Activated naive CD8-positive, alpha-beta T cell (primary cell): ENCODE data around the gene DEXI.

Experiments used
- H3K27ac Mint-ChIP-seq: one replicate; pipeline ENCODE4 v1.8.0; 2021; ENCODE audit warnings: mixed read lengths
- H3K27me3 Mint-ChIP-seq: one replicate; pipeline ENCODE4 v1.8.0; 2021; ENCODE audit warnings: mixed read lengths
- H3K36me3 Mint-ChIP-seq: one replicate; pipeline ENCODE4 v1.8.0; 2021; ENCODE audit warnings: mixed read lengths
- H3K4me1 Mint-ChIP-seq: one replicate; pipeline ENCODE4 v1.8.0; 2021; ENCODE audit warnings: low read depth, mixed read lengths
- H3K4me3 Mint-ChIP-seq: one replicate; pipeline ENCODE4 v1.8.0; 2021; ENCODE audit warnings: mild to moderate bottlenecking, mixed read lengths
- H3K9me3 Mint-ChIP-seq: one replicate; pipeline ENCODE4 v1.8.0; 2021; ENCODE audit warnings: low read depth, mixed read lengths

The DEXI gene

GRCh38 chr16:10918294-10919002 lies 23.8 kb downstream of the DEXI start:
- peaks cover 2% of the 10 kb centered on the region for H3K36me3 Mint-ChIP-seq
- H3K27ac Mint-ChIP-seq, result no peak overlapping the region
- peaks cover 7% of the 10 kb centered on the region for H3K4me1 Mint-ChIP-seq
- no peak overlapping the region for H3K4me3 Mint-ChIP-seq
- H3K27me3 Mint-ChIP-seq, result no peaks in the 10 kb centered on the region
- no peaks in the 10 kb centered on the region for H3K9me3 Mint-ChIP-seq

GRCh38 chr16:10916534-10916933 lies 25.7 kb downstream of the DEXI start:
- H3K36me3 Mint-ChIP-seq, result peaks cover 2% of the 10 kb centered on the region
- no peak overlapping the region for H3K4me3 Mint-ChIP-seq
- no peaks in the 10 kb centered on the region for H3K9me3 Mint-ChIP-seq
- peaks cover 7% of the 10 kb centered on the region for H3K4me1 Mint-ChIP-seq
- H3K27me3 Mint-ChIP-seq, result no peaks in the 10 kb centered on the region
- peak overlapping the region; percentile 7 for H3K27ac Mint-ChIP-seq

GRCh38 chr16:10911267-10911666 lies 31.0 kb downstream of the DEXI start:
- no peaks in the 10 kb centered on the region for H3K36me3 Mint-ChIP-seq
- H3K27me3 Mint-ChIP-seq, result no peaks in the 10 kb centered on the region
- H3K4me3 Mint-ChIP-seq, result no peak overlapping the region
- peaks cover 5% of the 10 kb centered on the region for H3K4me1 Mint-ChIP-seq
- H3K9me3 Mint-ChIP-seq, result no peaks in the 10 kb centered on the region
- no peak overlapping the region for H3K27ac Mint-ChIP-seq

- H3K36me3 Mint-ChIP-seq, result no peaks in the 10 kb centered on the region
- H3K27me3 Mint-ChIP-seq, result no peaks in the 10 kb centered on the region
- H3K4me3 Mint-ChIP-seq, result no peak overlapping the region
- H3K4me1 Mint-ChIP-seq, result no peaks in the 10 kb centered on the region
- no peaks in the 10 kb centered on the region for H3K9me3 Mint-ChIP-seq
- no peak overlapping the region for H3K27ac Mint-ChIP-seq
Observed at GRCh38 chr16:10907757-10908045, 34.6 kb downstream of the DEXI start.

GRCh38 chr16:10906914-10907756 lies 35.1 kb downstream of the DEXI start:
- Mint-ChIP-seq H3K4me3 (no peak overlapping the region), H3K27me3 (no peaks in the 10 kb centered on the region), H3K27ac (no peak overlapping the region), H3K36me3 (no peaks in the 10 kb centered on the region), H3K4me1 (no peaks in the 10 kb centered on the region), H3K9me3 (no peaks in the 10 kb centered on the region)

- Mint-ChIP-seq H3K27me3 (no peaks in the 10 kb centered on the region), H3K4me3 (no peak overlapping the region), H3K4me1 (no peaks in the 10 kb centered on the region), H3K36me3 (no peaks in the 10 kb centered on the region), H3K9me3 (no peaks in the 10 kb centered on the region), H3K27ac (no peak overlapping the region)
Observed at GRCh38 chr16:10906482-10906881, 35.8 kb downstream of the DEXI start.

GRCh38 chr16:10902999-10903398 lies 39.3 kb downstream of the DEXI start:
- Mint-ChIP-seq H3K4me1 (no peaks in the 10 kb centered on the region), H3K27ac (no peak overlapping the region), H3K4me3 (no peak overlapping the region), H3K36me3 (no peaks in the 10 kb centered on the region), H3K27me3 (peaks cover 2% of the 10 kb centered on the region), H3K9me3 (no peaks in the 10 kb centered on the region)

GRCh38 chr16:10897134-10897533 lies 45.1 kb downstream of the DEXI start:
- H3K4me1 Mint-ChIP-seq, result no peaks in the 10 kb centered on the region

GRCh38 chr16:10896723-10897122 lies 45.5 kb downstream of the DEXI start:
- Mint-ChIP-seq H3K4me1 (no peaks in the 10 kb centered on the region), H3K27ac (no peak overlapping the region), H3K4me3 (no peak overlapping the region), H3K9me3 (no peaks in the 10 kb centered on the region), H3K36me3 (no peaks in the 10 kb centered on the region), H3K27me3 (peaks cover 3% of the 10 kb centered on the region)

More at GRCh38 chr16:10897134-10897533, 45.1 kb downstream of the DEXI start:
- H3K36me3 Mint-ChIP-seq, result no peaks in the 10 kb centered on the region
- H3K27ac Mint-ChIP-seq, result no peak overlapping the region
- no peaks in the 10 kb centered on the region for H3K9me3 Mint-ChIP-seq
- H3K27me3 Mint-ChIP-seq, result peaks cover 3% of the 10 kb centered on the region
- no peak overlapping the region for H3K4me3 Mint-ChIP-seq

- H3K27me3 Mint-ChIP-seq, result peaks cover 3% of the 10 kb centered on the region
- no peak overlapping the region for H3K27ac Mint-ChIP-seq
- H3K4me1 Mint-ChIP-seq, result no peaks in the 10 kb centered on the region
- H3K36me3 Mint-ChIP-seq, result no peaks in the 10 kb centered on the region
- H3K9me3 Mint-ChIP-seq, result no peaks in the 10 kb centered on the region
- no peak overlapping the region for H3K4me3 Mint-ChIP-seq
Observed at GRCh38 chr16:10896165-10896564, 46.1 kb downstream of the DEXI start.

- no peaks in the 10 kb centered on the region for H3K36me3 Mint-ChIP-seq
- no peaks in the 10 kb centered on the region for H3K9me3 Mint-ChIP-seq
- no peak overlapping the region for H3K27ac Mint-ChIP-seq
- no peak overlapping the region for H3K4me3 Mint-ChIP-seq
- peaks cover 5% of the 10 kb centered on the region for H3K27me3 Mint-ChIP-seq
- no peaks in the 10 kb centered on the region for H3K4me1 Mint-ChIP-seq
Observed at GRCh38 chr16:10895053-10895946, 47.0 kb downstream of the DEXI start.

GRCh38 chr16:10892782-10893318 lies 49.4 kb downstream of the DEXI start:
- peaks cover 8% of the 10 kb centered on the region for H3K27me3 Mint-ChIP-seq
- H3K27ac Mint-ChIP-seq, result no peak overlapping the region
- H3K4me1 Mint-ChIP-seq, result no peaks in the 10 kb centered on the region
- no peak overlapping the region for H3K4me3 Mint-ChIP-seq
- no peaks in the 10 kb centered on the region for H3K36me3 Mint-ChIP-seq
- no peaks in the 10 kb centered on the region for H3K9me3 Mint-ChIP-seq

- H3K27ac Mint-ChIP-seq, result no peak overlapping the region
- H3K4me3 Mint-ChIP-seq, result no peak overlapping the region
- H3K36me3 Mint-ChIP-seq, result no peaks in the 10 kb centered on the region
- peaks cover 8% of the 10 kb centered on the region for H3K27me3 Mint-ChIP-seq
- no peaks in the 10 kb centered on the region for H3K4me1 Mint-ChIP-seq
- no peaks in the 10 kb centered on the region for H3K9me3 Mint-ChIP-seq
Observed at GRCh38 chr16:10889855-10890254, 52.4 kb downstream of the DEXI start.

- no peak overlapping the region for H3K27ac Mint-ChIP-seq
- H3K4me3 Mint-ChIP-seq, result no peak overlapping the region
- no peaks in the 10 kb centered on the region for H3K36me3 Mint-ChIP-seq
- no peaks in the 10 kb centered on the region for H3K4me1 Mint-ChIP-seq
- no peaks in the 10 kb centered on the region for H3K9me3 Mint-ChIP-seq
- H3K27me3 Mint-ChIP-seq, result peaks cover 11% of the 10 kb centered on the region
Observed at GRCh38 chr16:10888320-10888937, 53.8 kb downstream of the DEXI start.
